HG02973 (cell line): ENCODE measurements around the gene RPL28.
"Not testable (repeated sequence)": the region's sequence is repeated elsewhere in the genome, so short reads cannot be mapped to it uniquely, and the experiment has no call there.

Experiments used
- ATAC-seq: cut with Tn5 transposase; IDR thresholded peaks from one replicate; pipeline ENCODE4 v1.9.1; 2021; ENCODE audit warnings: moderate library complexity; ENCODE audit not compliant: unreplicated experiment

The RPL28 gene

DNA sequence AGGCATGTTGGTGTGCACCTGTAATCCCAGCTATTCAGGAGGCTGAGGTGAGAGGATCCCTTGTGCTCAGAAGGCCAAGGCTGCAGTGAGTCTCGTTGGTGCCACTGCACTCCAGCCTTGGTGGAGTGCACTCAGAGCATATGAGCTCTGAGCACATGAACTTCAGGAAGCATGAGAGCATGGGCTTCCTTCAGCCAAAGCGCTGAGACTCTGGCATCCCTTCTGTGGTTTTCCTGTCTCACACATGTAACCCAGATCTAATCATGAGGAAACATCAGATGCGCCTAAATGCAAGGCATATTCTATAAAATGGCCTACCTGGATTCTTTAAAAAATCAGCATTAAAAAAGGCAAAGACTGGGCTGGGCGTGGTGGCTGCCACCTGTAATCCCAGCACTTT is 35.5 kb downstream of the RPL28 start:
- not testable (repeated sequence) for ATAC-seq

DNA sequence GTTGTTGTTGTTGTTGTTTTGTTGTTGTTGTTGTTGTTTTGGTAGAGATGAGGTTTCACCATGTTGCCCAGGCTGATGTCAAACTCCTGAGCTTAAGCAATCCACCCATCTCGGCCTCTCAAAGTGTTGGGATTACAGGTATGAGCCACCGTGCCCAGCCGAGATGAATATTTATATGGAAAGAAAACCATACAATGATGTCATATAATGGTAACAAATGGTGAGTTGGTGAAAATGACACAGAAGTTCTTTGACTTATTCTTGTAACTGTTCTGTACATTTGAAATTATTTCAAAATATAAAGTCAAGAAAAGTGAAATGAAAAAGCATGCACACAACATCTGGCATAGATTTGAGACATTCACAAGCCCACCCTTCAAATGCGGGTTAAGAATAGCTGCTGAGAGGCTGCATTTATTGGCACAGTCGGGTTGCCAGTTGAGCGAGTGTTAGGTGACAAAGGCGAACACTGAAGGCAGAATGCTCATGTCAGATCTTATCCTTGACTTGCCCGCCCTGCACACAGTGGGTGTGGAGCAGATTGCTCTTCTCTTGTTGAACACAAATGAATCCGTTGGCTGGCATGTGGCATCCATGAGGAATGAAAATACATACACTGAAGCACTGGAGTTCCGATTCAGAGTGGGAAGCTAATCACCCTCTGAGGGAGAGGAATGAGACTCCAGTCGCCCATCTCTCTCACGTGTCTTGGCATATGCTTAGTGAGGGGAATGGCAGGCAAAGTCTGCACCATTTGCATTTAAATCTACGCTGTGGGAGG is 37.7 kb downstream of the RPL28 start:
- no peak for ATAC-seq

DNA sequence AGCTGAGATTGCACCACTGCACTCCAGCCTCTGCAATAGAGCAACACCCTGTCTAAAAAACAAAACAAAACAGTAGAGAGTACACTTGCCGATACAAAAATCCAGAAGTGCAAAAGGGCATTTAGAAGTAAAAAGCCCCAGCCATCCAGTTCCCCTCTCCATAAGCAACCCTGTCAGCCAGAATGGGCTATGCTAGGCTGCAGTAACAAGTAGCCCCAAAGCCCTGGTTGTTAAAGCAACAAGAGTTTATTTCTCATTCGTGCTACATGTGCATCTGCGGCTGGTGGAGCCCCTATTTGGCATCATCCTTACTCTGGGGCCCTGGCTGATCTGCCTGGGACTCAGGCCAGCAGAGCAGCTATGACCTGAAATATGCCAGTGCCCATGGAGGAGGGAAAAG is 38.8 kb downstream of the RPL28 start:
- no peak for ATAC-seq

DNA sequence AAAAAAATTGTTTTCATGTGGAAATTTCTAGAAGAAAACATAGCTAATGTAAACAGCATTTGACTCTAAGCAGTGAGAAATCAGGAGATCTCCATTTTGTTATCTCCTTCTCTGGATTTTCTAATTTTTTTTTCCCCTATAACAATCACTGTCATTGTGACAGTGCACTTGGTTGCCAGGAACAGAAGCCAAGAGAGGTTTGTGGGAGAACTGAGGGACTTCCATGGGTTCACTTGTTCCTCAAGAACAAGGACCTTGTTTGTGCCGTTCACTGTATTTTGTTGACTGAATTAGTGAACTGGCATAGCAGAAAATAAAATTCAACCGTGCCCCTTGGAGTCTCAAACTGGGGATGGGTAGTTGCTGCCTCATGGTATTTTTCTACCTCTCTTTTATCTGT is 40.3 kb downstream of the RPL28 start:
- no peak for ATAC-seq

DNA sequence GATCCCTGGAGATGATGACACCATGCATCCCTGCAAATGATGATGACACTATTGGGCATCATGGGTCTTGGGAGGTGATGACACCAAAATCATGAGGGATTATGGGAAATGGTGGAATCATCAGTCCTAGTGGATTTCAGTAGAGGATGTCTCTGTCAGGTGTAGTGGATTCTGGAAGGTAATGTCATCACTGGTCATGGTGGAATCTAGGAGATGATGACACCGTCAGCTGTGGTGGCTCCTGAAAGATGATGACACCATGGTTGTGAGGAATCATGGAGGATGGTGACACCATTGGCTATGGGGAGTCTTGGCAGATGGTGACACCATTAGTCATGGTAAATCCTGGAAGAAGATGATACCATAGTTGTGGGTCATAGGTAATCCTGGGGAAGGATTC is 45.5 kb downstream of the RPL28 start:
- no peak for ATAC-seq

DNA sequence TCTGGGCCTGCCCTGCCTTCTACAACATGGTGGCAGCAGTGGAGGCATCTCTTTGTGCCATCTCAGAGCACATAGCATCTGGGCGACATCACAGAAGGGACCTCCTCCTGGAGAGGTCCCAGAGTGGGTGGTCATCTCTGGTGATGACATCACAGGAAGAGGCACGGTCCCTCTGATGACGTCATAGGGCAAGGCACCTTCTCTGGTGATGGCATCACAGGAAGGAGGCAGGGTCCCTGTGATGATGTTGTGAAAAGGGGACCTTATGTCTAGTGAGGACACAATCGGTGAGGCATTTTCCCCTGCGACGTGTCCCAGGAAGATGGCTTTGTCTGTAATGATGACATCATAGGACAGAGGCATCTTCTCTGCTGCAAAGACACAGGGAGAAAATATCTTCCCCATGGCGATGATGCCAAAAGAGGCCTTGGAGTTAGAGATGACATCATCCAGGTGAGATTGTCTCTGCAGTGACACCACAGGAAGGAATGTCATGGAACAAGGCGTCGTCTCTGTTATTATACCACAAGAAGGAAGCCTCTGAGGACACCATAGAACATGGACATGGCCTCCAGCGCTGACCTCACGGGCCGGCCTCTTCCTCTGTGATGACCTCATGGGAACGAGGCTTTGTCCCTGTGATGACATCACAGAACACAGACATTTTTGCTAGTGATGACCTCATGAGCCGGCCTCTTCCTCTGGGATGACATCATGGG is 46.7 kb downstream of the RPL28 start:
- no peak for ATAC-seq

DNA sequence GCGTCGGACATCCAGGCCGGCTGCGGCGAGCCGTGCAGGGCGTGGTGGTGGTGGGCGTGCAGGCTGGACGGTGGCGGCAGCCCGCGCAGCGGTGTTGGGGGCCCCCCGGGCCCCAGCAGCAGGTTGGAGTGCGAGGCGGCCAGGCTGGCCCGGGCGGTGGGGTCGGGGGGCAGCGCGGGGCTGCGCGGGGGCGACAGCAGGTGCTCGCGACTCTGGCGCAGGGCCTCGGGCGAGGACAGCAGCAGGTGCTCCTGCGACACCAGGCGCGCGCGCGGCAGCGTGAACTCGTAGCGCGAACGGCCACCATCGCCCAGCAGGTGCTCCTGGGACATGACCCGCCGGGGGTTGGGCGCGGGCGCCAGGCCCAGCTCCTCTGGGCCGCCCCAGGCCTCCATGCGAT is 47.6 kb downstream of the RPL28 start:
- ATAC-seq: no peak

DNA sequence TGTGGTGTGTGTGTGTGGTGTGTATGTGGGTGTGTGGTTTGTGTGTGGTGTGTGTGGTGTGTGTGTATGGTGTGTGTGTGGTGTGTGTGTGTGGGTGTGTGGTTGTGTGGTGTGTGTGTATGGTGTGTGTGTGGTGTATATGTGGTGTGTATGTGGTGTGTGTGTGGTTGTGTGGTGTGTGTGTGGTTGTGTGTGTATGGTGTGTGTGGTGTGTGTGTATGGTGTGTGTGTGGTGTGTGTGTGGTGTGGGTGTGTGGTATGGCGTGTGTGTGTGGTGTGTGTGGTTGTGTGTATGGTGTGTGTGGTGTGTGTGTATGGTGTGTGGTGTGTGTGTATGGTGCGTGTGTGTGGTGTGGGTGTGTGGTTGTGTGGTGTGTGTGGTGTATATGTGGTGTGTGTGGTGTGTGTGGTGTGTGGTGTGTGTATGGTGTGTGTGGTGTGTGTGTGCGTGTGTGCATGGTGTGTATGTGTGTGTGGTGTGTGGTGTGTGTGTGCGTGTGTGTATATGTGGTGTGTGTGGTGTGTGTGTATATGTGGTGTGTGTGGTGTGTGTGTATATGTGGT is 48.7 kb downstream of the RPL28 start:
- no peak for ATAC-seq

DNA sequence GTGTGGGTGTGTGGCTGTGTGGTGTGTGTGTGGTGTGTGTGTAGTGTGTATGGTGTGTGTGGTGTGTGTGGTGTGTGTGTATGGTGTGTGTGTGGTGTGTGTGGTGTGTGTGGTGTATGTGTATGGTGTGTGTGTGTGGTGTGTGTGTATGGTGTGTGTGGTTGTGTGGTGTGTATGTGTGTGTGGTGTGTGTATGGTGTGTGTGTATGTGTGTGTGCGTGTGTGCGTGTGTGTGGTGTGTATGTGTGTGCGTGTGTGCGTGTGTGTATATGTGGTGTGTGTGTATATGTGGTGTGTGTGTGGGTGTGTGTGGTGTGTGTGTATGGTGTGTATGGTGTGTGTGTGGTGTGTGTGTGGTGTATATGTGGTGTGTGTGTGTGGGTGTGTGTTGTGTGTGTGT is 49.3 kb downstream of the RPL28 start:
- ATAC-seq: no peak

DNA sequence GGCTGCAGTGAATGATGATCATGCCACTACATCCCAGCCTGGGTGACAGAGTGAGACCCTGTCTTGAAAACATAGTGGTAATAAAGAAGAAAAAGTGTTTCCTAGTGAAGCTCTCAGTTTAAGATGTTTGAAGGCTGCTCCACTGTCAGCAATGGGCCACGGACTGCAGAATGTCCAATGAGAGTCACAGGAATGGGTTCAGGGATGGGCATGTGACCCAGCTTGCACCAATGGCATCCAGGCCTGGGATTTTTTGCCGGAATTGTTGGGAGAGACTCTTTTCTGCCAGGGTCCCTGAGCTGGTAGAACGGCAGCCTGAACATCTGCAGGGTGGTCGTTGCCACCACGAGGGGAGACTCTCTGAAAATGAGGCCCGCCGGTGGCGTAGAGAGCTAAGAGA is 51.1 kb downstream of the RPL28 start:
- no peak for ATAC-seq

DNA sequence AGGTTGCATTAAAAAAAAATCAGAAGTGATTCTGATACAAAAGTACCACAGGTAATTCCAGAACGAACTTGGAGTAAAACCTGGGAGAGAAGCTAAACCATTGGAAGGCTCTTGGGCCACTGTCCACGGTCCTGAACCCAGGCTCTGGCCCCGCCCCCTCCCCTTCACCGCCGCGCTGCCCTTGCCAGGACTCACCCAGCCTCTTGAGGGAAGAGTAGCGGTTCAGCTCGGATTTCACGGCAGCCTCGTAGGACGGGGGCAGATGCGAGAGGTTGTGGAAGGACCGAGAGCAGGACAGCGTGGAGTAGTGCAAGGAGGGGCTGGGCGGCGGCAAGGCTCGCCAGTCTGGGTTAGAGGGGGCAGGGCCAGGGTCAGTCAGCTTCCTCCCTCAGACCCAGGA is 51.7 kb downstream of the RPL28 start:
- no peak for ATAC-seq

DNA sequence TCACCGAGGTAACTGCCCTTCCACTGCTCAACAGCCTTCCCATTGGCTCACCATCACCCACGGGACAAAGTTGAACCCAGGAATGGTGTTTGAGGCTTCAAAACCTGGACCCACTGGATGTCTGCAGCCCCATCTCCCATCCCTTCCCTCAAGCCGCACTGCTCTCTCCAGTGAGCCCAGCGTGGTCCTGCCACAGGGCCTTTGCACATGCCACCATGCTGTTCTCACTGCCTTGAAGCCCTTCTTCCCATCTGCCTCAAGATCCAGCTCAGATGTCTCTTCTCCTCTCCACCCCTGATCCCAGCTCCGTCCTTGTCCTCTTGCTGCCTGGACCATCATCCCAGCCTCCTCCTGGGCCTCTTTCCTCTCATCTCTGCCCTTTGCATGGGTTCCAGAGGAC is 53.3 kb downstream of the RPL28 start:
- no peak for ATAC-seq

DNA sequence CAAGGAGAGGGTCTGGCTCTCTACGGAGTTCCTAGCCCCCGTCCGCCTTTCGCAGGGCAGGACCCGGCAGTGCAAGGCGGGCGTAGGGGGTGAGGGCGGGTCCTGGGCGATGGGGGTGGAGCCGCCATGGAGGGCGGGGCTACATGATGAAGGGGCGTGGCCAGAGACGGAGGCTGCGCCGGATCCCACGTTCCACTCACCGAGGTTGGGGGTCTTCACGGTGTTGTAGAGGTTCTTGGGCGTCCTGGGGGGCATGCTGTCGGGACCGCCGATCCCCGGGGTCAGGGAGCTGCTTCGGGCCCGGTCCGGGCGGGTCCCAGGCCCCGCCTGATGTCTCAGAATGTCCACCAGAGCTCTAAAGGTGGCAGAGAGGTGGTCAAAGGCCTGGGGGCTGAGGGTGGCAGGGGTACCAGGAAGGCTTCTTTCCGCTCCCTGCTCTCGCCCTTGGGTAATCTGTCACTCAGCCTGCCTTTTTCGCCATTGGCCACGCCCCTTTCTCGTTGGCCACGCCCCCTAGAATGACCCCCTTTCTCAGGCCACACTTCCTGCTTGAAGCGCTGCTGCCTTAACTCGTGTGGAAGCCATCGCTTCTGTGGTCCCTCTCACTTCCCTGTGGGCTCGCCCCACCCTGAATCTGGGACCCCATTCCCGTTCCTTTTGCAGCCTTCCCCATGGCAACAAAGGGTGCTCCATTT is 54.8 kb downstream of the RPL28 start:
- ATAC-seq: no peak

DNA sequence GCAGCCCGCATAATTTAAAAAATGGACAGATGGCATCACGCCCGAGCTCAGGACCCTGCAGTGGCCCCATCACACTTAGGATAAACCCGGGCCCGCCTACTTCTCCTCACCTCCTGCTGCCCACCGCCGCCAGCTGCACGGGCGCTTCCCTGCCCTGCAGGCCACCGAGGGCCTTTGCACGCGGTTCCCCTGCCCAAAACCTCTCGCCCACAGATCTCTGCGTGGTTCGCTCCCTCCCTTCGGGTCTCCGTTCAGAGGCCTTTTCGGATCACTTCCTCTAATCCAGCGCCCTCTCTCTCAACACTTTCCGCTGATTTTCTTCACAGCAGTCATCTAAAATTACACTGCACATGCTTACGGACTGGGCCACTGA is 55.6 kb downstream of the RPL28 start:
- no peak for ATAC-seq

DNA sequence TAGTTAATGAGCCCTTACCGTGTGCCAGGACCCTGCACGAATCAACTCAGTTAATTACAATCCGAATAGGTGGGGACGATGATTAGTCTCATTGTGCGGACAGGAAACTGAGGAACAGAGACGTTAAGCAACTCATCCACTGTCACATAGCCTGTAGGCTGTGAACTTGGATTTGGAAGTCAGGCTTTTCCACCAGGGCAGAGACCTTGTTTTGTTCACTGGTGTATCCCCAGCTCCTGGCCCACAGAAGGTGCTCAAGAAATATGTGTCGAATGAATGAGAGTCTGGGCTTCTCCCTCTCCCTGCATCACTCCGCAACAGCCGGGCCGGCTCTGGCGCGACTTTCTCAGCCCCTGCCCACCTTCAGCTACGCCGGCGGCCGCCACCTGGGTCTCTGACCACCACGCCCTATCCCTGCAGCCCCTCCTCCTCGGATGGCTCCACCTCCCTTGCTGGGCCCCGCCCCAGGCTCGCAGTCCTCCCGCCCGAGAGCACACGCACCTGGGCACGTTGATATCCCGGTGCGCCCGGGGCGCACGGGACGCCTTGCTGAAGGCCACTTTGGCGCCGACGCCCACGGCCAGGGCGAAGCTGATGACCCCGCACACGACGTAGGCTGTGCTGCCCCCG is 56.1 kb downstream of the RPL28 start:
- ATAC-seq: no peak

DNA sequence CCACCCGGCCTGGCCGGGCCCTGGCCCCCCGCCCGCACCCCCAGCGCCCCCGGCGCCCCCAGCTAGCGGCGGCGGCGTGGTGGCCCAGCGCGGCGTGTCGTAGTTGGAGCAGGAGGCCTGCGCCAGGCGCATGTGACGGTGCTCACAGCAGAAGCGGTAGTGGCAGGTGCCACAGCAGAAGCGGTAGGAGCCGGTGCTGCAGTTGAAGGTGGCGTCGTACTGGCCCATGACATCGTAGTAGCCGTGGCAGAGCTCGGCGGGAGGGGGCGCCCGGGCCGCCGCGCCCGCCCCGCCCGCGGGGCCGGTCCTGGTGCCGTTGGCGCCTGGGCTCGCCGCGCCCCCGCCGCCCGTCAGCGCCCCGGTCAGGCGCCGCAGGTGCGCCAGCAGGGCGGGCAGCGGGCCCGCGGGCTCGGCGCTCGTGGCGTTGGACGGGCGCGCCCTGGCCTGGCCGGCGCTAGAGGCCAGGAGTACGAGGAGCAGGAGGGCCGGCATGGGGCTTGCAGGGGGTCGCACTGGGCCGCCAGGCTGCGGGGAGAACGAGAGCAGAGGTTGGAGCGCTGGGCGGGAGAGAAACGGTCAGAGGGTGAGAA is 56.7 kb downstream of the RPL28 start:
- ATAC-seq: no peak

DNA sequence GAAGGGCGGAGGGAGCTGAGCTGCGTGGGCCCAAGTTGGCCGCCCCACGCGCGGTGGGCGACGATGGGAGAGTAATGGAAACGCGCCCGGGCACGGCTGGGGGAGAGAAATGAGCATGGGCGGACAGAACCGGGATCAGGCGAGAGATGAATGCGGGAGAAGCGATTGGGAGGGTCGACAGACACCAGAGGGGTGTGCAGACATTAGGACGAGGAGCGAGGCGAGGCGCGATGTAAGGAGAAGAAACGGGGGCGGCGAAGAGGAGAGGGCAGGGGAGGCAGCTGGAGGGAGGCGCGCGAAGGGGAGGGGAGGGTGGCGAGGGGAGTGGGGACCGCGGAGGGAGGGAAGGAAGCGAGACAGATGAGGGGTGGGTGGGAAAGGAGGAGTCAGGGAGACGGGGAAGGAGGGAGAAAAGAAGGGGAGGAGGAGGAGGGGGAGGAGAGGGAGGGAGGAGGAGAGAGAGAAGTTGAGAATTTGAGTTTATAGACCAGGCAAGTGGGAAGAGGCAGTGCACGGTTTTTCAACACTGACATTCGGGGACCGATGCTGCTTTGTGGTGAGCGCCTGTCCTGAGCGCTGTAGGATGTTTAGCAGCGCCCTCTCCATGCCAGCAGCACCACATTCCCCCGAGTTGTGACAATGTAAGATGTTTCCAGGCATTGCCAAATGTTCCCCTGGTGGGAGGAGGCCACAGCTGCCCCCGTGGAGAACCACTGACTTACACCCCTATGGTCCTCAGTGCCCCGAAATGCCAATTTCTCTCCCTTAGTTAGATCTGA is 57.5 kb downstream of the RPL28 start, which contains the start of gene SHISA7:
Gene SHISA7 (minus strand): TSS at position 256 of the 779 bp plus-strand sequence. CDS start 437 bp downstream, outside the sequence.
- no peak for ATAC-seq

DNA sequence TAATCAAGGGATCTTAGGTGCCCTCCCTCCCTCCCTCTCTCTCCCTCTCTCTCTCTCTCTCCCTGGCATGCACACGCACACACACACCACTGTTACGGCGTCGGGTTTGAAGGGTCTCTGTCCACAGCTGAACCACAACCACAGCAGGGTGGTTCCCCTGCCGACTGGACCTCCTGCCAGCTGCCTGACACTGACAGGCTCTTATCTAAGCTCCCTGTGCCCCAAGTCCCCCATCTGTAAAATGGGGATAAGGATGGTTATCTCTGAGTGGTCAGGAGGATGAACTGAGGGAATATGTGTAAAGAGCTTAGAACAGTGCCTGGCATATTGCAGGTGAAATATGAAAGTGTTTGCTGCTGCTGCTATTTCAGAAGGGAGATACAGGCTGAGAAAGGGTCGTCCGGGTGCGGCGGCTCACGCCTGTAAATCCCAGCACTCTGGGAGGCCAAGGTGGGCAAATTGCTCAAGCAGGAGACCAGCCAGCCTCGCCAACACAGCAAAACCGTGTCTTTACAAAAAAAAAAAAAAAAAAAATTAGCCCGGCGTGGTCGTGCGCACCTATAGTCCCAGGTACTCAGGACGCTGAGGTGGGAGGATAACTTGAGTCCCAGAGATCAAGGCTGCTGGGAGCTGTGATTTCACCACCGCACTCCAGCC is 58.2 kb downstream of the RPL28 start:
- ATAC-seq: no peak

DNA sequence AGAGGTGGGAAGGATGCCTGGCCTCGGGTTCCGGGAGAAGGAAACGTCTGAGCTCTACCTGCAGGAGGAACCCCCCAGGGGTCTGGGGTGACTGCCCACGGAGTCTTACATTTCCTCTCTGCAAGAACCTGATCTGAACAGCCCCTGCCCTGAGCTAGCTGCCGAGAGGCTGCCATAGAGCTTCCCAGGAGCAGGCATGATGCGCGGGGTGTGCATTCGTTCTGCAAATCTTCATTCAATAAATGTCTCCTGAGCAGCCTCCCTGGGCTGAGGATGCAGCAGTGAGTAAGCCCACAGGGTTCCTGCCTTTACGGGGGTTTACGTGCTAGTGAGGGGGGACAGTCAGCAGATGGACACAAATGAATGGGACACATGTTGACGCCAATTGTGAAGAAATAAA is 58.9 kb downstream of the RPL28 start:
- ATAC-seq: no peak
